ENCODE measurements around the gene CTDP1. TPM values are rescaled to one million over a fixed set of nuclear protein-coding genes. Genes with fewer than 3 reads are reported as not detected.
"Not testable (repeated sequence)": the region's sequence is repeated elsewhere in the genome, so short reads cannot be mapped to it uniquely, and the experiment has no call there.

CTDP1 gene
- total RNA-seq, 4 donors from 2014 or later: 18.6 to 35.3 (median 27.4) TPM

- H3K4me1 ChIP-seq: peaks cover 6% of the 10 kb centered on the region
- no peaks in the 10 kb centered on the region for H3K9me3 ChIP-seq
- TF ChIP-seq POLR2AphosphoS5 (IDR thresholded peaks at IDR 0.05): no peak
- TF ChIP-seq EP300 (IDR thresholded peaks at IDR 0.05): no peak
- TF ChIP-seq CTCF (IDR thresholded peaks at IDR 0.05): no peak
- TF ChIP-seq POLR2A (IDR thresholded peaks at IDR 0.05): no peak
- H3K27ac ChIP-seq: no peak overlapping the region
- H3K27me3 ChIP-seq: no peaks in the 10 kb centered on the region
- no peaks in the 10 kb centered on the region for H3K36me3 ChIP-seq
- H3K4me3 ChIP-seq: no peak overlapping the region
- WGBS: 87% methylated on average over 6 of the region's 6 CpGs
- DNase-seq (ENCODE audit: low spot score in 2 of 2): no peak
These were observed 10.5 kb downstream of the CTDP1 start for GRCh38 chr18:79690071-79690470.

DNA sequence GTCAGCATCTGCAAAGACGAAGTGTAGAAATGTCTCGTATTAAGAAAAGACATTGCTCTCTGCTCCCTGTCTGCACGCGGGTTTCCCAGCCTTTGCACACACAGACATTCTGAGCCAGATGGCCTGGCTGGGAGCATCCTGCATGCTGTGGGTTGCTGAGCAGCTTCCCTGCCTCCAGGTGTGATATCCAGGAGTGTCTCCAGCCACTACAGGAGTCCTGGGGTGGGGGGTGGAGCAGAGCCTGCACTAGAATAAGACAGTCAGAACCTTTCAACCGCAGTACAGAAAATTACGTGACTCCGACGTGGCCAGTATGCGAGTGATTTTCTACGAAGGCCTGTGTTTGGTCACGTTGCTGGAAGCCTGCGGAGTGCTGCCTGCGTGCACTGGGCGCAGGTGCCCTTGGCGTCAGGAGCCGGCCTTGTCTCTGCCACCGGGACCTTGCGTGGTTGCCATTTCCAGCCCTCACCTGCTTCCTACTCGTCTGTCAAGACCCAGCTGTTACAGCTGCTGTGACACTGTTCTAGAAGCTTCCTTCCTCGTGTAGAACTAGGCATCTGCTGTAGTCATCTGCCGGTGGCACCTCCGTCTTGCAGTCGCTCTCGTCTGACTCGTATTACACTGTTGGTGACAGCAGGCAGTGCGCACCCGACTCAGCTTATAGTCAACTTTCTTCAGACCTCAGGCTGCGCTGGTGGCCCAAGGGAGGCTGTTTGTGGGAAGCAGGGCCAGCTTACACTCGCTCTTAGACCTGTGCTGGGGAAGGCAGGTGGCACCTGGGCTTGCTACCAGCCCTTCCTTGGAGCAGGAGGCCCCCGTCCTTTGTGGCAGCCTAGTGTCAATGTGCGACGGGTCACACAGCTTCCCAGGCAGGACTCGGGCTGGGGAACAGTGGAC, 11.2 kb downstream of the CTDP1 start:
- Histone ChIP-seq H3K36me3 (peaks cover 8% of the 10 kb centered on the region), H3K4me3 (no peak overlapping the region), H3K27ac (no peak overlapping the region), H3K4me1 (peaks cover 6% of the 10 kb centered on the region), H3K27me3 (no peaks in the 10 kb centered on the region), H3K9me3 (no peaks in the 10 kb centered on the region)
- WGBS: 89% methylated on average over 33 of the region's 33 CpGs
- TF ChIP-seq CTCF (IDR thresholded peaks at IDR 0.05): no peak
- no peak for TF ChIP-seq POLR2A (IDR thresholded peaks at IDR 0.05)
- no peak for TF ChIP-seq POLR2AphosphoS5 (IDR thresholded peaks at IDR 0.05)
- no peak for TF ChIP-seq EP300 (IDR thresholded peaks at IDR 0.05)
- DNase-seq (ENCODE audit: low spot score in 2 of 2): peak in 1 of 2 donors; percentile 69

- H3K9me3 ChIP-seq: no peaks in the 10 kb centered on the region
- peaks cover 20% of the 10 kb centered on the region for H3K36me3 ChIP-seq
- no peaks in the 10 kb centered on the region for H3K27me3 ChIP-seq
- TF ChIP-seq POLR2A (IDR thresholded peaks at IDR 0.05) (no peak), CTCF (IDR thresholded peaks at IDR 0.05) (no peak), EP300 (IDR thresholded peaks at IDR 0.05) (no peak), POLR2AphosphoS5 (IDR thresholded peaks at IDR 0.05) (no peak)
- H3K4me1 ChIP-seq: peaks cover 6% of the 10 kb centered on the region
- H3K27ac ChIP-seq: no peak overlapping the region
- DNase-seq (ENCODE audit: low spot score in 2 of 2): peak in 1 of 2 donors; percentile 31
- H3K4me3 ChIP-seq: no peak overlapping the region
- WGBS: 89% methylated on average over 14 of the region's 14 CpGs
These were observed 12.5 kb downstream of the CTDP1 start for GRCh38 chr18:79692056-79692455.

DNA sequence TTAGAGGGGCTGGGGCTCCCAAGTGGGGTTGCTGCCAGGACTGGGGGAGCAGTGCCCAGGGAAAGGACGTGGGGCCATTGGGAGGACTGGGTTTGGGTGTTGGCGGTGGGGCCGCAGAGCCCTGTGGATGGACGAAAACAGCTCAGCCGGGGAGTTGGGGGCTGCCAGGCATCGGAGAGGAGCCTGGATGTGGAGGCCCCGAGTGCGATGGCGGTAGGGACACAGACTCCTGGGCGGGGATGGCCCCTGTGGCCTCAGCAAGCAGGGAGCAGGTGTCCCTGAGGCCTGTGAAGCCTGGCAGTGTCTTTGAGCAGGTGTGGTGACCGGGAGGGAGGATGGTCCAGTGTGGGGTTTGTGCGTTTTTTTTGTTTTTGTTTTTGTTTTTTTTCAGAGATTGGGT, 13.3 kb downstream of the CTDP1 start:
- no peaks in the 10 kb centered on the region for H3K9me3 ChIP-seq
- H3K36me3 ChIP-seq: peaks cover 28% of the 10 kb centered on the region
- H3K4me3 ChIP-seq: no peak overlapping the region
- WGBS: 91% methylated on average over 12 of the region's 12 CpGs
- H3K4me1 ChIP-seq: peaks cover 2% of the 10 kb centered on the region
- no peak for TF ChIP-seq CTCF (IDR thresholded peaks at IDR 0.05)
- no peak for TF ChIP-seq EP300 (IDR thresholded peaks at IDR 0.05)
- no peak for TF ChIP-seq POLR2AphosphoS5 (IDR thresholded peaks at IDR 0.05)
- no peak for TF ChIP-seq POLR2A (IDR thresholded peaks at IDR 0.05)
- H3K27ac ChIP-seq: no peak overlapping the region
- no peaks in the 10 kb centered on the region for H3K27me3 ChIP-seq
- peak in 1 of 2 donors; percentile 69 for DNase-seq (ENCODE audit: low spot score in 2 of 2)

DNA sequence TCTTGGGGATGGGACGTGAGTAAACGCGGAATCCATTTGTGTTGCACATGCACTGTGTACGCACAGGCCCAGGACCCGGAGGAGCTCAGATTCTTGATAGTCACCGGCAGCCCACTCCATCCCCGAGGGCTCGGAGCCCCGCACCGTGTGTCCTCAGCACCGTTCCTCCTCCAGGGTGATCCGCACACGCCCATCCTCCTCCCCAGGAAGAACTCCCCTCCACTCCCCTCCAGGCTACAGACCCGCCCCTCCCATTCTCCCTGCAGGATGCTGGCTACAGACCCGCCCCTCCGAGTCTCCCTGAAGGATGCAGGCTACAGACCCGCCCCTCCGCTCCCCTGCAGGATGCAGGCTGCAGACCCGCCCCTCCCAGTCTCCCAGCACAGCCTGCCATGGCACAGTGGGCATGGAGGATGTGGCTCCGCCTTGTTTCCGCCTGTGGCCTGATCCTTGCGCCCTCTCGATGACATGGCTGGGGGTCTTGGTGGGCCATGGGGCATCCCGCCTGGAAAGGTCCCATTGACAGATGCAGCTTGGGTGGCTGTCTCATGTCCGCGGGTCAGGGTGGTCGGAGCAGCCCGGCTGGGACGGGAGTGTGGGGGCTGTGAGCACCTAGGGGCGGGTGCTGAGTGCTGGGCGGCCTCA, 14.1 kb downstream of the CTDP1 start:
- peaks cover 36% of the 10 kb centered on the region for H3K36me3 ChIP-seq
- no peaks in the 10 kb centered on the region for H3K9me3 ChIP-seq
- peak; percentile 64 to 74 for DNase-seq (ENCODE audit: low spot score in 2 of 2)
- H3K27me3 ChIP-seq: no peaks in the 10 kb centered on the region
- H3K4me1 ChIP-seq: no peaks in the 10 kb centered on the region
- TF ChIP-seq POLR2AphosphoS5 (IDR thresholded peaks at IDR 0.05): no peak
- TF ChIP-seq EP300 (IDR thresholded peaks at IDR 0.05): no peak
- TF ChIP-seq POLR2A (IDR thresholded peaks at IDR 0.05): no peak
- TF ChIP-seq CTCF (IDR thresholded peaks at IDR 0.05): no peak
- no peak overlapping the region for H3K27ac ChIP-seq
- no peak overlapping the region for H3K4me3 ChIP-seq
- 75% methylated on average over 17 of the region's 31 CpGs for WGBS

DNA sequence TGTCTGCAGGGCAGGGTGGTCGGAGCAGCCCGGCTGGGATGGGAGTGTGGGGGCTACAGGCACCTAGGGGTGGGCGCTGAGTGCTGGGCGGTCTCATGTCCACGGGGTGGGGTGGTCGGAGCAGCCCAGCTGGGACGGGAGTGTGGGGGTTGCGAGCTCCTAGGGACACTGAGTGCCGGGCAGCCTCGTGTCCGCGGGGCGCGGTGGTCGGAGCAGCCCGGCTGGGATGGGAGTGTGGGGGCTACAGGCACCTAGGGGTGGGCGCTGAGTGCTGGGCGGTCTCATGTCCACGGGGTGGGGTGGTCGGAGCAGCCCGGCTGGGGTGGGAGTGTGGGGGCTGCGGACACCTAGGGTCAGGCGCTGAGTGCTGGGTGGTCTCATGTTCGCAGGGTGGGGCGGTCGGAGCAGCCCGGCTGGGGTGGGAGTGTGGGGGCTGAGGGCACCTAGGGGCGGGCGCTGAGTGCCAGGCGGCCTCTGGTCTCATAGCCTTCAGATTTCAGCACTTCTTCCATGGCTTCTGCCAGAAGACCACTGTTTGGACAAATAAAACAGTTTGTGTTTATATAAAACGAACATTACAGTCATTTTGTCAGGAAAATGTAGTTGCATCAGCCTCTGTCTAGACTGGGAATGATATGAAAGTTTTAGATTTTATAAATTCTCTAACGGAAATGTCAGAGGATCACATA, 14.7 kb downstream of the CTDP1 start:
- H3K9me3 ChIP-seq, H3K4me1 ChIP-seq, H3K27me3 ChIP-seq, H3K4me3 ChIP-seq, H3K27ac ChIP-seq: not testable (repeated sequence)
- H3K36me3 ChIP-seq: peaks cover 43% of the 10 kb centered on the region
- 87% methylated on average over 5 of the region's 32 CpGs for WGBS
- peak in 1 of 2 donors; percentile 44 for DNase-seq (ENCODE audit: low spot score in 2 of 2)

Data from suprapubic skin (tissue), 4 donors.